NCI-H446 treated with DMSO at 0.1 percent for 48 hours (cell line): ENCODE results near the gene SHROOM3.

ENCODE experiments used
- DNase-seq: peaks from one replicate; lab custom pipeline; 2025; lab: John Stamatoyannopoulos, UW

Gene SHROOM3

GRCh38 chr4:76663824-76664223, 228.8 kb downstream of the SHROOM3 start:
- DNase-seq, result no peak

GRCh38 chr4:76665153-76665552, 230.1 kb downstream of the SHROOM3 start:
- DNase-seq, result no peak

- no peak for DNase-seq
Observed at GRCh38 chr4:76665721-76666120, 230.7 kb downstream of the SHROOM3 start.

DNA sequence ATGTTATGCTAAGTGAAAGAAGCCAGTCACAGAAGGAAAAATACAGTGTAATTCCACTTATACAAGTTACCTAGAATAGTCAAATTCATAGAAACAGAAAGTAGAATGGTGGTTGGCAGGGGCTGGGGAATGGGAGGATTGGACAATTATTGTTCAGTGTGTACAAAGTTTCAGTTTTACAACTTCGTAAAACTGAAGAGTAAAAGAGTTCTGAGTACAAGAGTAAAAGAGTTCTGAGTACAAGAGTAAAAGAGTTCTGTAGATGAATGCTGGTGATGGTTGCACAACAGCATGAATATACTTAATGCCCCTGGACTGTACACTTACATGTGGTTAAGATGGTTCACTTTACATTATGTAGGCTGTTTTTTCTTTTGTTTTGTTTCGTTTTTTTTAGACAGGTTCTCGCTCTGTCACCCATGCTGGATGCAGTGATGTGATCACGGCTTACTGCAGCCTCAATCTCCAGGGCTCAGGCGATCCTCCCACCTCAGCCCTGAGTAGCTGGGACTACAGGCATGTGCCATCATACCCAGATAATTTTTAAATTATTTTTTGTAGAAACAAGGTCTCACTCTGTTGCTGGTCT, 232.0 kb downstream of the SHROOM3 start:
- DNase-seq, result no peak

- no peak for DNase-seq
Observed at GRCh38 chr4:76670631-76671030, 235.6 kb downstream of the SHROOM3 start.

GRCh38 chr4:76673362-76673761, 238.3 kb downstream of the SHROOM3 start:
- DNase-seq, result no peak

DNA sequence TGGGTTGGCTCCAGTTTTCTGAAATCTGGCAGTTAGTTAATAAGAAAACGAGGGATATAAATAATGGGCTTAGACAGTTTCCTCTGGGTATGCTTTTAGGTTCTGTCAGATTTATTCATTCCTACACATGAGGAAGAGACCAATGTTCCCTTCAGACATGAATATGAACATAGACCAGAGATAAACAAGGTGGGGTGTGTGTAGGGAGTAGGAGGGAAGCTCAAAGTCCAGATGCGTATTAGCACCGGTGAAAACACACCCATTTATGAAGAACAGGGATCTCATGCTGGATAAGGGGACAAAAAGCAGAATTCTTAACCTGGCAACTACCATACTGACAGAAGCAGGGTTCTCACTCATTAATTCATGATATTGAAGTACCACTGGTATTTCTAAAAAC, 240.0 kb downstream of the SHROOM3 start:
- no peak for DNase-seq

- DNase-seq, result no peak
Observed at GRCh38 chr4:76677571-76678326, 242.7 kb downstream of the SHROOM3 start.

DNA sequence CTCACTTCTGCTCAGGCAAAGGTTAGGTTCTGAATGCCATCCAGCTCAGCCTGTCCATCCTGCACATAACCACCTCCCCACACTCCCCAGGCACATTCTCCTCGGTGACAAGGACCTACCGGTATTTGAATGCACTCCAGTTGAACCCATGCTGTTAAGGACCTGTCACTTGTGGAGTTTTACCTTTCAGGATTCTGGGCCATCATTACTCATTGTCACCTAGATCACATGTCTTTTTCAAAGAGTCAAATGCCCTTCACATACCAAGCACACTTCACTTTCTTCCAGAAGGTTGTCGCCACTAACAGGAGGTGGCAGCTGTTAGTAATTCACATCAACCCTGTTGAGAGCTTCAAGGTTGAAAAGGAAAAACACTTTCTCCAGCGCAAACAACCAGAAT, 244.7 kb downstream of the SHROOM3 start:
- DNase-seq, result no peak

DNA sequence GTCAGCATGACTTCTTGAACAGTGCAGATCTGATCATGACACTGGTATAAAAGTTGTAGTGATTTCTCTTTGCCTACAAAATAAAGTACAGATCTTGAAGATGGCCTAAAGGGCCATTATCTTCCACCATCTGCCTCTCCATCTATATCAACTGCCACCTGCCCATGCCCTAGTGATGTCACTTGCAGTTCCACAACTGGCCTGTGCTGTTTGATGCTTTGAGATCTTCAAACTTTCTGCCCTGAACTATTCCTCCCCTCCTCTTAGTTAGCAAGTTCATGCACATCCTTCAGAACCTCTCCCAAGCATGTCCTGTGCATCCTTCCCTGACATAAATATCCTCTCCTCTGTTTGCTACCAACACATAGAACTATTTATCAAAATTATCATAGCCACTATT, 245.9 kb downstream of the SHROOM3 start:
- DNase-seq, result no peak

GRCh38 chr4:76681996-76682395, 247.0 kb downstream of the SHROOM3 start:
- no peak for DNase-seq

DNA sequence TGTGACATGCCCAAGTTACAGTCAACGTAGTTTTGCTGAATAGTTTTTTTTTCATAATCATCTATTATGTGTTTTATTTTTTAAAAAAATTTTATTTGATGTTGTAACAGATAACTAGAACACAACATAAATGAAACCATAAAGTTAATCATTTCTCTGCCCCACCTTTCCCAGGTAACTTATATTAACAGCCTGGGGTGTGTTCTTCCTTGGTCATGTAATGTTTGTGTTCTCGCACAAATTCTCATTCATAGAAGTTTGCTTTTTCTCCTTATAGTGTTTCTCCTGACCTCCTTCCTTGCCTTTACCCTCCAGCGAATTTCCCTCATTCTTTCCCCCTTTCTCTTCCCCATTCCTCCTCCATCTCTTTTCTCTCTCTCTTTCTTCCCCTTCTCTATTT, 248.1 kb downstream of the SHROOM3 start:
- DNase-seq, result no peak

- no peak for DNase-seq
Observed at GRCh38 chr4:76687746-76688448, 252.9 kb downstream of the SHROOM3 start.

GRCh38 chr4:76688619-76689144, 253.7 kb downstream of the SHROOM3 start:
- no peak for DNase-seq

DNA sequence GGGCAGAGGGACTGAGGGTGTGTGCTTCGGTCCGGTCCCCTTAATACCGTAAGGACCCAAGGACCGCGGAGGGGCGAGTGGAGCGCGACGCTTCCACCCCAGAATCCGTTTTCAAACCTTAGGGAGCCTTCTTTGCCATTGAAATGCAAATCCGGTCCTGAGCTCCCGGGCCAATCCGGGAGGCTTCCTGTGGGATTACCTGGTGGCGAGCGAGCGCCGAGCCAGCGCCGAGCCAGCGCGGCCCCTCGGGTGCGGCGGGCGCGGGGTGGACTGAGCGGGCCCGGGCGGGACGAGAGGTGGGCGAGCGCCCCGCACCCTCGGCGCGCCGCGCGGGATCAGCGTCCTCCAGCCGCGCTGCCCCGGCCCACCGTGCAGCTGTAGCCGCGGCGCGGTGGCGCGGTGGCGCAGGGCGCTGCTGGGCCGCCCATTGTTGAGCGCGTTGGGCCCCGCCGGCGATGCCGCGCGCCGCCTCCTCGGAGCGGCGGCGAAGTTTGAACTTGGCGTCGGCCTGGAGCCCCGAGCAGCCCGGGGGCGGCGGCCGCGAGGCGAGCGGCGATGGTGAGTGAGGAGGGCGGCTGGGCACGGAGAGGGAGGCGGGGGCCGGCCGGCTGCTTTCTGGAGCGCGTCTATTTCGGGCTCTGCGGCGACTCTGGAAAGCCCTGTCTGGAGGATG, 254.3 kb downstream of the SHROOM3 start:
- no peak for DNase-seq

DNA sequence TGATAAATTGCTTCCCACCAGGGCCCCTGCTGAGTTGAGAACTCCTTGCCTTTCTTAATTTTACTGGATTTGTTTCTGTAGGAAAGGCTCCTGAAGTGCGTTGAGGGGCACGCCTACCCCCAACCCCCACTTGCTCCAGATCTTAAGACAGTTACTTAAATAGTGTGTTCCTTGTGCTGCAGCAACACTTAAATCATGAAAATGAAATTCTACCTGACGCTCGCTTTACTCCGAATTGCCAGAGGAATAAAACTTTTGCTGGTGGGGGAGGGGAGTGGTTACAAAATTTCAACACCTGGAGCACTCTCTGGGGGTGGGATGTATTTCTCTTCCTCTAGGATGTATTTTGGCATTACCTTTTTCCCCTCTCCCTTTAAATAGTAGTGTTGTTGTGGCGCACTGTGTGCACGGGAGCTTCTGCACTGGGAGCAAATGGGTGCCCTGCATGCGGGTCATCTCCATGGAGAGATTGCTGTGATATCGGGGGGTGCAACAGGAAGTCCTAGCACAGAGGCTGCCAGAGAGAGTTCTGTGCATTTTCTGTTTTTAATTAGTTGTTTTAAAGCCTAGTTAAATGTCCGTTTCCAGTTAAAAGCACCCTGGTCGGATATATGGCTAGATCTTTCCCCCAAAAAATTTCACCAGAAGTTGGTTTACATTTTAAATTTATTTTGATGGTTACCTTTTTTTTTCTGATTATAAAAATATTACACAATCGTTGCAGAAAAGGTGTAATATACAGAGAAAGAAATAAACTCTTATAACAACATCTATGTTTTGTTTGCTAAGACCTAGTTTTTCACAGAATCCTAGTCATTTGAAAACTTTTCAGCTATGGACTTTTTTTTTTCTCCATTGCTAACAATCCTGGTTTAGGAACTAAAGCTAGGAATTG, 255.2 kb downstream of the SHROOM3 start:
- DNase-seq, result no peak

GRCh38 chr4:76690906-76691275, 255.9 kb downstream of the SHROOM3 start:
- no peak for DNase-seq

- DNase-seq, result no peak
Observed at GRCh38 chr4:76691807-76692582, 257.0 kb downstream of the SHROOM3 start.

- no peak for DNase-seq
Observed at GRCh38 chr4:76692761-76693160, 257.7 kb downstream of the SHROOM3 start.

- DNase-seq, result no peak
Observed at GRCh38 chr4:76694056-76694455, 259.0 kb downstream of the SHROOM3 start.

- DNase-seq, result no peak
Observed at GRCh38 chr4:76696109-76696508, 261.1 kb downstream of the SHROOM3 start.
